Measurements from ENCODE around the gene KIZ. TPM values are rescaled to one million over a fixed set of nuclear protein-coding genes. Genes with fewer than 3 reads are reported as not detected.

Gene KIZ
- total RNA-seq, 2 donors from 2014 or later, result 16.1 to 30.4 TPM

DNA sequence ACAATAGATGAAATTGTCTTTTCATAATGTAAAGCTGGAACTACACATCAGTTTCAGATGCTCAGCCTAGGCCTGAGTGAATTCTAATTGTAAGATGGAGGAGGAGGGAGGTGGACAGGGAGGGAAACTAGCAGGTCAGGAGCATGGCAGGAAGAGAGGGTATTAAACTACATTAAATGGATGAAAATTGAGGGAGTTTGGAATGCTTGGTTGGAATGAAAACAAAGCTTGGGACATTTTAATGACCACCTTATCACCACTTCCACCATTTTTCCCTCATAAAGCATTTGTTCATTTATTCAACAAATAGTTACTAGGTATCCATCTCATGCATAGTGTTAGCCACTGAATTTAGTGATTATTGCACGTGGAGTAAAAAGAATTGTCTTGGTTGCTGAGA lies 65.0 kb downstream of the KIZ start:
- no peaks in the 10 kb centered on the region for H3K27me3 ChIP-seq
- H3K4me3 ChIP-seq, result no peak overlapping the region
- DNase-seq (ENCODE audit: low spot score), result no peak
- TF ChIP-seq, protein P1, sequence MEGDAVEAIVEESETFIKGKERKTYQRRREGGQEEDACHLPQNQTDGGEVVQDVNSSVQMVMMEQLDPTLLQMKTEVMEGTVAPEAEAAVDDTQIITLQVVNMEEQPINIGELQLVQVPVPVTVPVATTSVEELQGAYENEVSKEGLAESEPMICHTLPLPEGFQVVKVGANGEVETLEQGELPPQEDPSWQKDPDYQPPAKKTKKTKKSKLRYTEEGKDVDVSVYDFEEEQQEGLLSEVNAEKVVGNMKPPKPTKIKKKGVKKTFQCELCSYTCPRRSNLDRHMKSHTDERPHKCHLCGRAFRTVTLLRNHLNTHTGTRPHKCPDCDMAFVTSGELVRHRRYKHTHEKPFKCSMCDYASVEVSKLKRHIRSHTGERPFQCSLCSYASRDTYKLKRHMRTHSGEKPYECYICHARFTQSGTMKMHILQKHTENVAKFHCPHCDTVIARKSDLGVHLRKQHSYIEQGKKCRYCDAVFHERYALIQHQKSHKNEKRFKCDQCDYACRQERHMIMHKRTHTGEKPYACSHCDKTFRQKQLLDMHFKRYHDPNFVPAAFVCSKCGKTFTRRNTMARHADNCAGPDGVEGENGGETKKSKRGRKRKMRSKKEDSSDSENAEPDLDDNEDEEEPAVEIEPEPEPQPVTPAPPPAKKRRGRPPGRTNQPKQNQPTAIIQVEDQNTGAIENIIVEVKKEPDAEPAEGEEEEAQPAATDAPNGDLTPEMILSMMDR (IDR thresholded peaks at IDR 0.05), result no peak
- H3K27ac ChIP-seq, result no peak overlapping the region
- H3K9me3 ChIP-seq, result no peaks in the 10 kb centered on the region
- H3K36me3 ChIP-seq, result no peaks in the 10 kb centered on the region
- H3K4me1 ChIP-seq, result peaks cover 0 to 5% of the 10 kb centered on the region in 2 donors

DNA sequence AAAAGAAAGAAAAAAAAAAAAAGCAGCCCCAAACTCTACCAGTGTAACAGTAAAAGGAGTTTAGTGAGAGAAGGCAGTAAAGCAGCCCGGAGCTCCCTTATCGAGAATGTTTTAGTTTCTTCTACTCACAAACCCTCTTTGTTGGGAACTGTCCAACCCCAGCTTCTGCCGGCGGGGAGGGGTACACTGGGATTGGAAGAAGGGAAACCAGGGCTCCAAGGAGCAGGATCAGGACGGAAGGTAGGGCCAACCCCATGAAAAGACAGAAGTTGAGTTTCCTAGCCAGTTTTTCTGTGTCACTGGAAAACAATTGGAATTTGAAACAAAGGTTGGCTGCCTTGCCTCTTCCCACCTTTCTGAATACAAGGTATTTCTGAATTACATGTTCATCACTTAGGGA lies 66.0 kb downstream of the KIZ start:
- Histone ChIP-seq H3K27ac (no peak overlapping the region), H3K4me3 (no peak overlapping the region), H3K36me3 (no peaks in the 10 kb centered on the region), H3K27me3 (no peaks in the 10 kb centered on the region), H3K4me1 (peaks cover 0 to 5% of the 10 kb centered on the region in 2 donors), H3K9me3 (no peaks in the 10 kb centered on the region)
- TF ChIP-seq, protein P1 (IDR thresholded peaks at IDR 0.05), result no peak
- no peak for DNase-seq (ENCODE audit: low spot score)

- Histone ChIP-seq H3K4me1 (no peaks in the 10 kb centered on the region), H3K36me3 (no peaks in the 10 kb centered on the region), H3K27me3 (no peaks in the 10 kb centered on the region), H3K27ac (no peak overlapping the region), H3K9me3 (no peaks in the 10 kb centered on the region), H3K4me3 (no peak overlapping the region)
- DNase-seq (ENCODE audit: low spot score), result no peak
- TF ChIP-seq, protein P1 (IDR thresholded peaks at IDR 0.05), result no peak
These were observed 76.4 kb downstream of the KIZ start for GRCh38 chr20:21202259-21202658.

GRCh38 chr20:21203088-21203656 lies 77.3 kb downstream of the KIZ start:
- TF ChIP-seq, protein P1 (IDR thresholded peaks at IDR 0.05), result no peak
- Histone ChIP-seq H3K27ac (no peak overlapping the region), H3K27me3 (no peaks in the 10 kb centered on the region), H3K9me3 (no peaks in the 10 kb centered on the region), H3K4me1 (no peaks in the 10 kb centered on the region), H3K4me3 (no peak overlapping the region), H3K36me3 (no peaks in the 10 kb centered on the region)
- no peak for DNase-seq (ENCODE audit: low spot score)

DNA sequence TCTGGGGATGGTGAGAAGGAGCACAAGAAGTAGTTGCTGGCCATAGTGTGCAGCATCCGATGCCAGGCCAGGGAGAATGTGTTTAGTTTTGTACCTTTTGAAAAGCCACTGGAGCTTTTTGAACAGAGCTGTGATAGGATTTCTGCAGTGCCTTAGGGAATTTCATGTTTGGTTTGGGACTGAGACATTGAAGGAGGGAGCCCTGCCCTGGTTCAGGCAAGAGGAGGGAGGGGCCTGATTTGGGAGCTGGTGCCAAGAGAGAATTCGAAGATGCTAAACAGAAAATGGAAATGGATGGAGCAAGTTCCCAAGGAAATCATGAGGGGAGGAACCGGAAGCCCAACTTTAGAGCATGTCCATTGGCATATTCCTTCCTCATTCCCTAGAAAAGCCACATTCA lies 80.7 kb downstream of the KIZ start:
- Histone ChIP-seq H3K27ac (no peak overlapping the region), H3K9me3 (no peaks in the 10 kb centered on the region)
- TF ChIP-seq, protein P1 (IDR thresholded peaks at IDR 0.05), result no peak

GRCh38 chr20:21208999-21209398 lies 83.1 kb downstream of the KIZ start:
- Histone ChIP-seq H3K4me3 (no peak overlapping the region), H3K27ac (no peak overlapping the region), H3K9me3 (no peaks in the 10 kb centered on the region), H3K4me1 (no peaks in the 10 kb centered on the region), H3K36me3 (no peaks in the 10 kb centered on the region), H3K27me3 (no peaks in the 10 kb centered on the region)
- DNase-seq (ENCODE audit: low spot score), result no peak
- TF ChIP-seq, protein P1 (IDR thresholded peaks at IDR 0.05), result no peak

More for the DNA sequence above, 80.7 kb downstream of the KIZ start:
- no peak for DNase-seq (ENCODE audit: low spot score)
- Histone ChIP-seq H3K4me1 (no peaks in the 10 kb centered on the region), H3K4me3 (no peak overlapping the region), H3K36me3 (no peaks in the 10 kb centered on the region), H3K27me3 (no peaks in the 10 kb centered on the region)

Measured in right atrium auricular region (tissue), 2 donors.